HepG2 (cell line): ENCODE measurements around the gene ORMDL3.

Experiments
- FIP1L1 ChIP-seq: fragments of 200-400 bp; formaldehyde crosslinking; IDR thresholded peaks from 2 replicates; pipeline ENCODE4 v1.6.1; 2018; ENCODE audit warnings: low read depth, mild to moderate bottlenecking, low read length, moderate library complexity, borderline replicate concordance; ENCODE audit not compliant: insufficient read depth
- GTF2F1 ChIP-seq: fragments of 150-350 bp; IDR thresholded peaks from 2 replicates; pipeline ENCODE4 v1.6.1; 2014; ENCODE audit warnings: low read length
- NR2C2 ChIP-seq: sonication (generic); formaldehyde crosslinking; IDR thresholded peaks from 2 replicates; pipeline ENCODE4 v1.4.0; 2020; ENCODE audit warnings: missing genetic modification reagents, mild to moderate bottlenecking, moderate library complexity, borderline replicate concordance
- PHF8 ChIP-seq: sonication (generic); formaldehyde crosslinking; IDR thresholded peaks from 2 replicates; pipeline ENCODE4 v1.5.0; 2020; ENCODE audit warnings: missing genetic modification reagents
- REST ChIP-seq, 2 experiments: IDR thresholded peaks; 2 replicates each; pipeline ENCODE4 v1.6.1; 2011 to 2012; ENCODE audit warnings: low read length in 2 of 2, borderline replicate concordance in 1 of 2, low read depth in 1 of 2, mild to moderate bottlenecking in 1 of 2, moderate library complexity in 1 of 2
- SMAD3 ChIP-seq: sonication (generic); formaldehyde crosslinking; IDR thresholded peaks from 2 replicates; pipeline ENCODE4 v1.4.0; 2020; ENCODE audit warnings: missing genetic modification reagents
- TRIM24 ChIP-seq: sonication (generic); formaldehyde crosslinking; IDR thresholded peaks from 2 replicates; pipeline ENCODE4 v1.8.0; 2022; ENCODE audit warnings: mild to moderate bottlenecking, missing genetic modification reagents
- WIZ ChIP-seq: sonication (generic); formaldehyde crosslinking; IDR thresholded peaks from 2 replicates; pipeline ENCODE4 v1.5.1; 2020; ENCODE audit warnings: mild to moderate bottlenecking, missing genetic modification reagents
- ZNF30 ChIP-seq: sonication (generic); formaldehyde crosslinking; IDR thresholded peaks from 2 replicates; pipeline ENCODE4 v1.5.0; 2020; ENCODE audit warnings: mild to moderate bottlenecking, missing genetic modification reagents
- ZSCAN30 ChIP-seq: sonication (generic); formaldehyde crosslinking; IDR thresholded peaks from 2 replicates; pipeline ENCODE4 v1.5.0; 2020; ENCODE audit warnings: mild to moderate bottlenecking, missing genetic modification reagents
- TF ChIP-seq, protein P1 (sequence below): sonication (generic); formaldehyde crosslinking; IDR thresholded peaks from 2 replicates; pipeline ENCODE4 v1.5.0; 2020; ENCODE audit warnings: mild to moderate bottlenecking, missing genetic modification reagents, moderate library complexity

DNA sequence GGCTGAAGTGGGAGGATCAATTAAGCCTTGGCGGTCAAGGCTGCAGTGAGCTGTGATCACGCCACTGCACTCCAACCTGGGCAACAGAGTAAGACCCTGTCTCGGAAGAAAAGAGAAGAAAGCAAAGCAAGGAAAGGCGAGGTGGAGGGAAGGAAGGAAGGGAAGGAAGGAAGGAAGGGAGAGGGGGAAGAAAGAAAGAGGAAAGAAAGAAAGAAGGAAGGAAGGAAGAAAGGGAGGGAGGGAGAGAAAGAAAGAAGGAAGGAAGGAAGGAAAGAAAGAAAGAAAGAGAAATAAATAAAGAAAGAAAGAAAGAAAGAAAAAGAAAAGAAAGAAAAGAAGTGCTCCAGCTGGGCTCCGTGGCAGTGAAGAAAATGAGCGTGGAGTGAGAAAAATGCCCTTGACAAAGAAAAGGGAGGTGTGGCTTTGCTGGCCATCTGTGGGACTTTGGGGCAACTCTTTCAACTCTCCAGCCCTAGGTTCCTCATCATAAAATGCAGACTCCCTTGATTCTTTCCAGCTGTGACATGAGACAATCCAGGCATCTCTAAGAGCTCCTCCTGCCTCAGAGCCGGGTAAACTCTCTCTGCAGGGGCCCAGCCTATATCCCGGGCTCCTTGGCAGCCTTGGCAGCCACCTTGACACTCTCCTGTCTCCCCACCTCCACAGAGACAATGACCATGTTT is 37.8 kb upstream of the ORMDL3 start:
- no peak for TF ChIP-seq GTF2F1
- no peak for TF ChIP-seq TRIM24 (CRISPR knock-in tag)
- TF ChIP-seq, protein P1, sequence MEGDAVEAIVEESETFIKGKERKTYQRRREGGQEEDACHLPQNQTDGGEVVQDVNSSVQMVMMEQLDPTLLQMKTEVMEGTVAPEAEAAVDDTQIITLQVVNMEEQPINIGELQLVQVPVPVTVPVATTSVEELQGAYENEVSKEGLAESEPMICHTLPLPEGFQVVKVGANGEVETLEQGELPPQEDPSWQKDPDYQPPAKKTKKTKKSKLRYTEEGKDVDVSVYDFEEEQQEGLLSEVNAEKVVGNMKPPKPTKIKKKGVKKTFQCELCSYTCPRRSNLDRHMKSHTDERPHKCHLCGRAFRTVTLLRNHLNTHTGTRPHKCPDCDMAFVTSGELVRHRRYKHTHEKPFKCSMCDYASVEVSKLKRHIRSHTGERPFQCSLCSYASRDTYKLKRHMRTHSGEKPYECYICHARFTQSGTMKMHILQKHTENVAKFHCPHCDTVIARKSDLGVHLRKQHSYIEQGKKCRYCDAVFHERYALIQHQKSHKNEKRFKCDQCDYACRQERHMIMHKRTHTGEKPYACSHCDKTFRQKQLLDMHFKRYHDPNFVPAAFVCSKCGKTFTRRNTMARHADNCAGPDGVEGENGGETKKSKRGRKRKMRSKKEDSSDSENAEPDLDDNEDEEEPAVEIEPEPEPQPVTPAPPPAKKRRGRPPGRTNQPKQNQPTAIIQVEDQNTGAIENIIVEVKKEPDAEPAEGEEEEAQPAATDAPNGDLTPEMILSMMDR (CRISPR knock-in tag) = no peak
- TF ChIP-seq PHF8 = no peak
- TF ChIP-seq WIZ (CRISPR knock-in tag) = no peak
- TF ChIP-seq ZNF30 (CRISPR knock-in tag) = no peak
- no peak for TF ChIP-seq NR2C2
- no peak for TF ChIP-seq REST (IDR thresholded peaks at IDR 0.05; ENCODE audit: borderline replicate concordance in 1 of 2, low read depth in 1 of 2, low read length in 2 of 2)
- TF ChIP-seq FIP1L1 = no peak
- TF ChIP-seq ZSCAN30 (CRISPR knock-in tag) = no peak
- no peak for TF ChIP-seq SMAD3
